Uterus (tissue), 4 donors: ENCODE data around the gene CBFA2T2. TPM values are rescaled to one million over a fixed set of nuclear protein-coding genes. Genes with fewer than 3 reads are reported as not detected.
"Not testable (repeated sequence)": the region's sequence is repeated elsewhere in the genome, so short reads cannot be mapped to it uniquely, and the experiment has no call there.

Experiments used
- DNase-seq, 2 donors: peaks; one replicate each; pipeline ENCODE4 v3.0.0-alpha.2; 2019 to 2020
- H3K27ac ChIP-seq, 2 donors: fragments of 200-600 bp; sonication (generic); 1 replicate in 1 of 2; 2 replicates in 1 of 2; pipeline ENCODE4 v1.5.1; 2016 to 2018
- H3K27me3 ChIP-seq, 2 donors: fragments of 200-600 bp; sonication (generic); one replicate each; pipeline ENCODE4 v1.5.1; 2018 to 2019; ENCODE audit warnings: control low read depth in 1 of 2
- H3K36me3 ChIP-seq, 2 donors: fragments of 200-600 bp; sonication (generic); one replicate each; pipeline ENCODE4 v1.5.1; 2019; ENCODE audit warnings: control low read depth in 1 of 2
- H3K4me1 ChIP-seq, 2 donors: fragments of 200-600 bp; sonication (generic); one replicate each; pipeline ENCODE4 v1.5.1; 2018 to 2019; ENCODE audit warnings: control low read depth in 1 of 2
- H3K4me3 ChIP-seq, 2 donors: fragments of 200-600 bp; sonication (generic); 1 replicate in 1 of 2; 2 replicates in 1 of 2; pipeline ENCODE4 v1.5.1; 2018 to 2019; ENCODE audit warnings: mild to moderate bottlenecking in 1 of 2
- H3K9me3 ChIP-seq, 2 donors: fragments of 200-600 bp; sonication (generic); one replicate each; pipeline ENCODE4 v1.5.1; 2019; ENCODE audit warnings: control low read depth in 1 of 2
- POLR2A ChIP-seq, 2 donors: fragments of 450-650 bp; IDR thresholded peaks; one replicate each; pipeline ENCODE4 v1.6.1; 2016; ENCODE audit warnings: antibody characterized with exemption in 2 of 2, mild to moderate bottlenecking in 1 of 2, moderate library complexity in 1 of 2
- intact Hi-C: fragments of 100-400 bp; cut with DNase I; formaldehyde crosslinking; loops from one replicate; pipeline ENCODE4 v1.15.1; 2023; ENCODE audit warnings: low total_unique reads
- total RNA-seq, 4 donors: library from RNA; depleted of rRNA in 3 of 4; stranded (reverse); fragments of >200 nt in 3 of 4; gene quantifications; one replicate each; pipeline versions ENCODE4 v1.1.0 to v1.2.4, GENCODE V29; 2014 to 2023
- TF ChIP-seq, protein P1 (sequence below), 4 experiments: fragments of 200-600 bp in 2 of 4; fragments of 450-650 bp in 2 of 4; sonication (generic) in 2 of 4; IDR thresholded peaks; one replicate each; pipeline ENCODE4 v1.5.1; 2016 to 2019; ENCODE audit warnings: antibody characterized with exemption in 4 of 4, mild to moderate bottlenecking in 2 of 4, moderate library complexity in 1 of 4
- donor health status: DM: yes; HTN: yes; CAD: no.

CBFA2T2 gene
- total RNA-seq, 4 donors from 2014 or later, result 13.6 to 32.4 (median 24.3) TPM

DNA sequence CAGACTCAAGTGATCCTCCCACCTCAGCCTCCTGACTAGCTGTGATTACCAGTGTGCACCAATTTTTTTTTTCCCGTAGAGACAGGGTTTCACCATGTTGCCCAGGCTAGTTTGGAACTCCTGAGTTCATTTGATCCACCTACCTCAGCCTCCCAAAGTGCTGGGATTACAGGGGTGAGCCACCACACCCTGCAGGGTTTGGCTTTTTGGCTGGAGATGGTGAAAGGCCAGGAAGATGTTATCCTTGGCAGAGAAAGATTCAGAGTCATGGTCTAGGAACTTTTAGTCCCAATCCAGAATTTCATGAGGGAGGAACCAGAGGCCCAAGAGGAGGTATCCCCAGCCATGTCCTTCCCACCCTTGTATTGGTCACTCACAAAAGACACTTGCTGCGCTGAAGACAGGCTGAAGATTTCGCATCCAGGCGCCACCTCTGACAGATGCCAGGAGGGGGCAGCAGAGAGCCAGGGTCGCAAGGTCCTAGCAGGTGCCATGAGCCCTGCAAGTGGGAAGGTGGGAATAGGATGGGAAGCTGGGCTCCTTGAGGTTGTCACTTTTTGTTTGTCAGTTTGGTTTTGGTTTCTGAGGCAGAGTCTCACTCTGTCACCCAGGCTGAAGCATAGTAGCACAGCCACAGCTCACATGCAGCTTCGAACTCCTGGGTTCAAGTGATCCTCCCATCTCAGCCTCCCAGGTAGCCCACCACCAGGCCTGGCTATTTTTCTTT lies 32.8 kb upstream of the CBFA2T2 start:
- H3K27me3 ChIP-seq, H3K36me3 ChIP-seq, H3K4me1 ChIP-seq, H3K9me3 ChIP-seq, H3K4me3 ChIP-seq, H3K27ac ChIP-seq: not testable (repeated sequence)
- TF ChIP-seq, protein P1, sequence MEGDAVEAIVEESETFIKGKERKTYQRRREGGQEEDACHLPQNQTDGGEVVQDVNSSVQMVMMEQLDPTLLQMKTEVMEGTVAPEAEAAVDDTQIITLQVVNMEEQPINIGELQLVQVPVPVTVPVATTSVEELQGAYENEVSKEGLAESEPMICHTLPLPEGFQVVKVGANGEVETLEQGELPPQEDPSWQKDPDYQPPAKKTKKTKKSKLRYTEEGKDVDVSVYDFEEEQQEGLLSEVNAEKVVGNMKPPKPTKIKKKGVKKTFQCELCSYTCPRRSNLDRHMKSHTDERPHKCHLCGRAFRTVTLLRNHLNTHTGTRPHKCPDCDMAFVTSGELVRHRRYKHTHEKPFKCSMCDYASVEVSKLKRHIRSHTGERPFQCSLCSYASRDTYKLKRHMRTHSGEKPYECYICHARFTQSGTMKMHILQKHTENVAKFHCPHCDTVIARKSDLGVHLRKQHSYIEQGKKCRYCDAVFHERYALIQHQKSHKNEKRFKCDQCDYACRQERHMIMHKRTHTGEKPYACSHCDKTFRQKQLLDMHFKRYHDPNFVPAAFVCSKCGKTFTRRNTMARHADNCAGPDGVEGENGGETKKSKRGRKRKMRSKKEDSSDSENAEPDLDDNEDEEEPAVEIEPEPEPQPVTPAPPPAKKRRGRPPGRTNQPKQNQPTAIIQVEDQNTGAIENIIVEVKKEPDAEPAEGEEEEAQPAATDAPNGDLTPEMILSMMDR (IDR thresholded peaks at IDR 0.05), result peak; percentile 91 to 96 (median 94)
- peak; percentile 82 to 86 for DNase-seq
- intact Hi-C loops, result loop anchor here (2.0 kb wide), 1 partner anchor 212 kb away; no protein-coding TSS in a partner anchor

DNA sequence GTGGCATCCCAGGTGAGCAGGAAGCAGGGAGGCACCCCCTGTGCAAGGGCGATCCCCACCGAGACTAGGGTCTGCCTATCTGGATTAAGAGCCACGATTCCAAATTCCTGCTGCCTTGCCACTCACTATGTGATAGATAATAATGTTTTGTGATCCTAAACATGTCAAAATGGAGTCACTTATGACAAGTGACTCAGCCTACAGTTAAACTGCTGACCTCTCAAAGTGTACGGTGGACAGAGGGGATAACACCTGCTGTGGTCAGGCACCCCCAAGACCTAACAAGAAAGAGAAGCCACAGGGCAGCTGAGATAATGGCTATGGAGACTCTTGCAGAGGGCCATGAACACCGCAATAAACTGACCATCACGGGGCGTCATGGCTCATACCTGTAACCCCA lies 30.3 kb upstream of the CBFA2T2 start:
- intact Hi-C loops, result no loop called here
- no peak overlapping the region for H3K27ac ChIP-seq
- no peaks in the 10 kb centered on the region for H3K36me3 ChIP-seq
- DNase-seq, result no peak
- no peaks in the 10 kb centered on the region for H3K9me3 ChIP-seq
- H3K4me1 ChIP-seq, result no peaks in the 10 kb centered on the region
- H3K4me3 ChIP-seq, result no peak overlapping the region
- no peak for TF ChIP-seq POLR2A (IDR thresholded peaks at IDR 0.05)
- TF ChIP-seq, protein P1 (IDR thresholded peaks at IDR 0.05), result no peak
- H3K27me3 ChIP-seq, result no peaks in the 10 kb centered on the region

DNA sequence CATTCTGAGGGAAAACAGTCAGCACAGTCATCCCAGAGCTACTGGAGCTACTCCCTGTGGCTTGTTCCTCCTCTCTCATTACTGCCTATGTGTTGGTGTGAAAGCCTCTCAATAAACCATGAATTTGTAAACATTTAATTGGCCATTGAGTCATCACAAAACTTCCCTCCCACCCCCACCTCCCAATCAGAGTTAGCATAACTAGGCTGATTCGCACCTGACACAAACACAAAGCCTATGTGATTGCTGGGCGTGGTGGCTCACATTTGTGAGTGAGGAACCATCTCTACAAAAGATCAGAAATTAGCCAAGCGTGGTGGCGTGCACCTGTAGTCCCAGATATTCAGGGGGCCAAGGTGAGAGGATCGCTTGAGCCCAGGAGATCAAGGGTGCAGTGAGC lies 29.2 kb upstream of the CBFA2T2 start:
- Histone ChIP-seq H3K4me1 (no peaks in the 10 kb centered on the region), H3K36me3 (no peaks in the 10 kb centered on the region), H3K27ac (no peak overlapping the region), H3K27me3 (no peaks in the 10 kb centered on the region), H3K4me3 (no peak overlapping the region), H3K9me3 (no peaks in the 10 kb centered on the region)
- TF ChIP-seq POLR2A (IDR thresholded peaks at IDR 0.05), result no peak
- TF ChIP-seq, protein P1 (IDR thresholded peaks at IDR 0.05), result no peak
- intact Hi-C loops, result no loop called here
- DNase-seq, result no peak

DNA sequence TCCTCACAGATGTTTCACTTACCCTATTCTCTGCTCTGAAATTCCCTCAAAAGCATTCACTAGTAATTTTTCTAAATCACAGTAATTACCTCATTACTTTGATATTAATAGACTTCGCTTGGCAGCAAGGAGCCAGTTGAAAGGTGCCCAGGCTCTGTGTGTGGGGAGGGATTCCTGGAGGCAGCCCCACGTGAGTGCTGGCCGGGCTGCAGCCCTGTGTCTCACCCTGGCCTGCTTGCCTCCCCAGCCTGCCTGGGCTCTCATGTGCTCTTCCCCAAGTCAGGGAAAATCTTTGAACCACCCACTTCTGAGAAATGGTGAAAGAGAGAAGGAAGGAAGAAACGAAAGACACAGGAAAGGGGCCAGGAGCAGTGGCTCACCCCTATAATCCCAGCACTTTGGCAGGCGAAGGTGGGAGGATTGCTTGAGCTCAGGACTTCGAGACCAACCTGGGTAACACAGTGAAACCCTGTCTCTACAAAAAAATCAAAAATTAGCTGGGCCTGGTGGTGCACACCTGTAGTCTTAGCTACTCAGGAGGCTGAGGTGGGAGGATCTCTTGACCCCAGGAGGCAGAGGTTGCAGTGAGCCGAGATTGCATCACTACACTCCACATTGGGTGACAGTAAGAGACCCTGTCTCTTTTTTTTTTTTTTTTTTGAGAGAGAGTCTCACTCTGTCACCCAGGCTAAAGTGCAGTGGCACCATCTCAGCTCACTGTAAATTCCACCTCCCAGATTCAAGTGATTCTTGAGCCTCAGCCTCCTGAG lies 26.4 kb upstream of the CBFA2T2 start:
- Histone ChIP-seq H3K27ac (no peak overlapping the region), H3K27me3 (no peaks in the 10 kb centered on the region), H3K4me3 (no peak overlapping the region), H3K36me3 (no peaks in the 10 kb centered on the region), H3K4me1 (no peaks in the 10 kb centered on the region), H3K9me3 (no peaks in the 10 kb centered on the region)
- intact Hi-C loops, result no loop called here
- no peak for DNase-seq
- TF ChIP-seq, protein P1 (IDR thresholded peaks at IDR 0.05), result no peak
- no peak for TF ChIP-seq POLR2A (IDR thresholded peaks at IDR 0.05)

DNA sequence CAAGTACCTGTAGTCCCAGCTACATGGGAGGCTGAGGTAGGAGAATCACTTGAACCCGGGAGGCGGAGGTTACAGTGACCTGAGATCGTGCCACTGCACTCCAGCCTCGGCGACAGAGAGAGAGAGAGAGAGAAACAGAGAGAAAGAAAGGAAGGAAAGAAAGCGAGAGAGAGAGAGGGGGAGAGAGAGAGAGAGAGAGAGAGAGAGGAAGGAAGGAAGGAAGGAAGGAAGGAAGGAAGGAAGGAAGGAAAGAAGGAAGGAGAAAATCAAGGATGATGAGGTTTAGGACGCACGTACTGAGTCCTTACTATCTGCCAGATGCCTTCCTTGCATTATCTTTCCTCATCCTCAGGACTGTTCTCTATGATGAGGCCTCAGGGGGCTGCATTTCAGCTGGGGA lies 25.1 kb upstream of the CBFA2T2 start:
- intact Hi-C loops, H3K27me3 ChIP-seq, H3K36me3 ChIP-seq, H3K4me1 ChIP-seq, H3K27ac ChIP-seq, DNase-seq, H3K4me3 ChIP-seq, H3K9me3 ChIP-seq: not testable (repeated sequence)
